SU-DHL-6 (cell line): ENCODE measurements around the gene RBMS3.

Experiments used
- H2AFZ ChIP-seq: fragments of 200-600 bp; sonication (generic); 2 replicates; pipeline ENCODE4 v1.6.1; 2014; ENCODE audit warnings: low read depth, mild to moderate bottlenecking, moderate library complexity, mixed read lengths, antibody characterized with exemption, low read length; ENCODE audit not compliant: severe bottlenecking
- H3F3A ChIP-seq: fragments of 200-600 bp; shearing (Covaris generic); 2 replicates; pipeline ENCODE4 v1.6.0; 2016; ENCODE audit warnings: antibody characterized with exemption, mild to moderate bottlenecking; ENCODE audit not compliant: insufficient read depth
- H3K27ac ChIP-seq: fragments of 200-600 bp; sonication (generic); 2 replicates; pipeline ENCODE4 v1.5.1; 2016; ENCODE audit warnings: low read depth, mild to moderate bottlenecking, low read length, moderate library complexity, mixed read lengths
- H3K27me3 ChIP-seq: fragments of 200-600 bp; sonication (generic), shearing (Covaris generic); 2 replicates; pipeline ENCODE4 v1.6.0; 2014; ENCODE audit warnings: mild to moderate bottlenecking, low read length
- H3K36me3 ChIP-seq: fragments of 200-600 bp; sonication (generic); 2 replicates; pipeline ENCODE4 v1.6.1; 2014; ENCODE audit warnings: mild to moderate bottlenecking, low read length, mixed read lengths
- H3K4me2 ChIP-seq: fragments of 300-600, 200-600 bp; shearing (Covaris generic), sonication (generic); 2 replicates; pipeline ENCODE4 v1.6.0; 2014; ENCODE audit warnings: low read length, low read depth, mild to moderate bottlenecking; ENCODE audit not compliant: poor library complexity, severe bottlenecking
- H3K4me3 ChIP-seq: fragments of 200-600 bp; sonication (generic); 2 replicates; pipeline ENCODE4 v1.5.1; 2014; ENCODE audit warnings: antibody characterized with exemption, low read length, mild to moderate bottlenecking, mixed read lengths; ENCODE audit not compliant: insufficient read depth, poor library complexity, severe bottlenecking
- H3K79me2 ChIP-seq: fragments of 200-600 bp; sonication (generic); 2 replicates; pipeline ENCODE4 v1.6.1; 2014; ENCODE audit warnings: mild to moderate bottlenecking, low read length, moderate library complexity; ENCODE audit not compliant: insufficient read depth
- H3K9ac ChIP-seq: fragments of 200-600 bp; sonication (generic); 2 replicates; pipeline ENCODE4 v1.7.0; 2014; ENCODE audit warnings: mild to moderate bottlenecking, low read length
- H3K9me2 ChIP-seq: fragments of 200-600 bp; sonication (generic); replicated peaks from 2 replicates; pipeline ENCODE4 v1.6.1; 2014; ENCODE audit warnings: low read length; ENCODE audit not compliant: insufficient read depth
- H3K9me3 ChIP-seq: fragments of 200-600 bp; sonication (generic); 2 replicates; pipeline ENCODE4 v1.6.1; 2014; ENCODE audit warnings: low read length, mixed read lengths; ENCODE audit not compliant: insufficient read depth
- H4K20me1 ChIP-seq: fragments of 200-600 bp; sonication (generic); 2 replicates; pipeline ENCODE4 v1.6.1; 2014; ENCODE audit warnings: low read depth, mild to moderate bottlenecking, antibody characterized with exemption, low read length, moderate library complexity, mixed read lengths
- EZH2phosphoT487 ChIP-seq: fragments of 200-600 bp; sonication (generic), shearing (Covaris generic); conservative IDR thresholded peaks from 2 replicates; pipeline ENCODE4 v1.6.1; 2018; ENCODE audit warnings: mild to moderate bottlenecking, antibody characterized with exemption, low read length, moderate library complexity, mixed read lengths
- TF ChIP-seq, protein P1 (sequence below): fragments of 200-600 bp; sonication (generic); IDR thresholded peaks from one replicate; pipeline ENCODE4 v1.5.1; 2017; ENCODE audit warnings: antibody characterized with exemption, mild to moderate bottlenecking, low read length, moderate library complexity; ENCODE audit not compliant: insufficient read depth, poor library complexity, severe bottlenecking

RBMS3 gene

DNA sequence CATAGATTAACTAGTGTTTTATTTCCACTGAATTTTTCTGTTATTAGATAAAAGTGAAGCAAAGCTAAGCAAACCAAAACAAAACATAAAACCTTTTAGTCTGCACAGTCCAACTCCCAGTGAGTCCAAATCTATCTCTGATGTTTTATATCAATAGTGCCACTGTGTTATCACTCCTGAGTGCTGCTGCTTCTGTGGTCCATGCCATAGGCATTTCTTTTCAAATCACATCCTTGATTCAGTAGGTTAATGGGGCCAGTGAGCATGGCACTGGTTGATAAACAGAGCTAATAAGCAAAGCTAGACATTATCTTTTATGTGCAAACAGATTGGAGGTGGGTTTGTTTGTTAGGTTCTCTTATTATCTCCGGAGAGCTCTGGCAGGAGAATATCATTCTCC is 30.0 kb downstream of the RBMS3 start:
- H3K4me3 ChIP-seq: no peak overlapping the region
- H3K36me3 ChIP-seq: no peaks in the 10 kb centered on the region
- H3K79me2 ChIP-seq: no peaks in the 10 kb centered on the region
- H3K9ac ChIP-seq: no peak overlapping the region
- H3K27ac ChIP-seq: no peak overlapping the region
- no peaks in the 10 kb centered on the region for H3K9me2 ChIP-seq
- no peaks in the 10 kb centered on the region for H4K20me1 ChIP-seq
- no peaks in the 10 kb centered on the region for H3K9me3 ChIP-seq
- no peak for TF ChIP-seq EZH2phosphoT487
- TF ChIP-seq, protein P1, sequence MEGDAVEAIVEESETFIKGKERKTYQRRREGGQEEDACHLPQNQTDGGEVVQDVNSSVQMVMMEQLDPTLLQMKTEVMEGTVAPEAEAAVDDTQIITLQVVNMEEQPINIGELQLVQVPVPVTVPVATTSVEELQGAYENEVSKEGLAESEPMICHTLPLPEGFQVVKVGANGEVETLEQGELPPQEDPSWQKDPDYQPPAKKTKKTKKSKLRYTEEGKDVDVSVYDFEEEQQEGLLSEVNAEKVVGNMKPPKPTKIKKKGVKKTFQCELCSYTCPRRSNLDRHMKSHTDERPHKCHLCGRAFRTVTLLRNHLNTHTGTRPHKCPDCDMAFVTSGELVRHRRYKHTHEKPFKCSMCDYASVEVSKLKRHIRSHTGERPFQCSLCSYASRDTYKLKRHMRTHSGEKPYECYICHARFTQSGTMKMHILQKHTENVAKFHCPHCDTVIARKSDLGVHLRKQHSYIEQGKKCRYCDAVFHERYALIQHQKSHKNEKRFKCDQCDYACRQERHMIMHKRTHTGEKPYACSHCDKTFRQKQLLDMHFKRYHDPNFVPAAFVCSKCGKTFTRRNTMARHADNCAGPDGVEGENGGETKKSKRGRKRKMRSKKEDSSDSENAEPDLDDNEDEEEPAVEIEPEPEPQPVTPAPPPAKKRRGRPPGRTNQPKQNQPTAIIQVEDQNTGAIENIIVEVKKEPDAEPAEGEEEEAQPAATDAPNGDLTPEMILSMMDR: no peak
- no peaks in the 10 kb centered on the region for H3K27me3 ChIP-seq
- H3K4me2 ChIP-seq: no peak overlapping the region
- H3F3A ChIP-seq: no peaks in the 10 kb centered on the region
- H2AFZ ChIP-seq: no peak overlapping the region

DNA sequence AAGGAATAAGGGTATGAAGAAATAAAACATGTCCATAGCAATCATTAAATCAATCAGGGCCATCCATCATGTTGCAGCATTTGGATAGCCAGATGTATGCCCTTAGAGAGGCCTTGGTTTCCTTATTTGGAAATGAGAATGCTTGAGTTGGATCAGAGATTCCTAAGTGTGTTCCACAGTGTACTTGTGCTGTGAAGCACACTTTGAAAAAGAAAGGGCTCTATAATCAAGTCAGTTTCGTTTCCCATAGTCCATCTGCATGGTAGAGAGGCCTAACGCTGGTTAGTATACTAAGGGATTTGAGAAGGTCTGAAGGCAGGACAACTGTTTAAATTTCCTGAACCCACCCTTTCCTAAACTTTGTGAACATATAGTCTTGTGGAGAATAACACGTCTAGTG is 30.9 kb downstream of the RBMS3 start:
- Histone ChIP-seq H3K9me3 (no peaks in the 10 kb centered on the region), H3F3A (no peaks in the 10 kb centered on the region), H3K9ac (no peak overlapping the region), H3K9me2 (no peaks in the 10 kb centered on the region), H3K4me3 (no peak overlapping the region), H3K27me3 (no peaks in the 10 kb centered on the region), H3K79me2 (no peaks in the 10 kb centered on the region), H3K4me2 (no peak overlapping the region), H2AFZ (no peak overlapping the region), H3K36me3 (no peaks in the 10 kb centered on the region), H3K27ac (no peak overlapping the region), H4K20me1 (no peaks in the 10 kb centered on the region)
- TF ChIP-seq EZH2phosphoT487: no peak
- TF ChIP-seq, protein P1: no peak

DNA sequence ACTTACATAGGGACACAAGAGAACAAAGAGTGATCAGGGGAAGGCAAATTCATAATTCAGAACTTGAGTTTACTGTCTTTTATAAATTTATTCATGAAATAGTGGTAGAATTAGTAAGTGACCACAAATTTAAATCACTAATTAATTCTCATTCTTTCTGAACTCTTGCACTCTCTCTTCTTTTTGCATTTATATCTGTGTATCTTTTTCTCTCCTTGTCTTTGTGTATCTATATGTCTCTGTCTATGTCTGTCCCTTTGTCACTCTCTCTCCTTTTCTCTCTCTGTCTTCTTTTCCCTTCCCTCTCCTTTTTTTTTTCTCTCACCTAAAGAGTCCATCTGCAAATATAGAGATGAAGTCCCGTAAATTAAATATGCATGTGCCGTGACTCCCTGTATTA is 31.5 kb downstream of the RBMS3 start:
- Histone ChIP-seq H3K79me2 (no peaks in the 10 kb centered on the region), H3K4me3 (no peak overlapping the region), H4K20me1 (no peaks in the 10 kb centered on the region), H3K4me2 (no peak overlapping the region), H3K27ac (no peak overlapping the region), H3F3A (no peaks in the 10 kb centered on the region), H2AFZ (no peak overlapping the region), H3K9ac (no peak overlapping the region), H3K36me3 (no peaks in the 10 kb centered on the region), H3K9me3 (no peaks in the 10 kb centered on the region), H3K9me2 (no peaks in the 10 kb centered on the region), H3K27me3 (no peaks in the 10 kb centered on the region)
- TF ChIP-seq EZH2phosphoT487: no peak
- TF ChIP-seq, protein P1: no peak
